Measurements from ENCODE around the gene MYT1. TPM values are rescaled to one million over a fixed set of nuclear protein-coding genes. Genes with fewer than 3 reads are reported as not detected.

MYT1 gene
- total and polyA plus RNA-seq, 2 of the 13 experiments (the other 11 are each of a cell fraction or from before 2014, with no cell fraction given), result 0.58 to 2.5 TPM

GRCh38 chr20:64242003-64242796 lies 77.9 kb downstream of the MYT1 start (continued):
- TF ChIP-seq, protein P1, sequence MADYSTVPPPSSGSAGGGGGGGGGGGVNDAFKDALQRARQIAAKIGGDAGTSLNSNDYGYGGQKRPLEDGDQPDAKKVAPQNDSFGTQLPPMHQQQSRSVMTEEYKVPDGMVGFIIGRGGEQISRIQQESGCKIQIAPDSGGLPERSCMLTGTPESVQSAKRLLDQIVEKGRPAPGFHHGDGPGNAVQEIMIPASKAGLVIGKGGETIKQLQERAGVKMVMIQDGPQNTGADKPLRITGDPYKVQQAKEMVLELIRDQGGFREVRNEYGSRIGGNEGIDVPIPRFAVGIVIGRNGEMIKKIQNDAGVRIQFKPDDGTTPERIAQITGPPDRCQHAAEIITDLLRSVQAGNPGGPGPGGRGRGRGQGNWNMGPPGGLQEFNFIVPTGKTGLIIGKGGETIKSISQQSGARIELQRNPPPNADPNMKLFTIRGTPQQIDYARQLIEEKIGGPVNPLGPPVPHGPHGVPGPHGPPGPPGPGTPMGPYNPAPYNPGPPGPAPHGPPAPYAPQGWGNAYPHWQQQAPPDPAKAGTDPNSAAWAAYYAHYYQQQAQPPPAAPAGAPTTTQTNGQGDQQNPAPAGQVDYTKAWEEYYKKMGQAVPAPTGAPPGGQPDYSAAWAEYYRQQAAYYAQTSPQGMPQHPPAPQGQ (CRISPR knock-in tag; IDR thresholded peaks at IDR 0.05; ENCODE audit: borderline replicate concordance), result no peak
- peak; percentile 26; the same call in 1 of the 2 replicates for TF ChIP-seq ZNF572 (CRISPR knock-in tag; IDR thresholded peaks at IDR 0.05)
- TF ChIP-seq RBM22 (optimal IDR thresholded peaks at IDR 0.05; ENCODE audit: low read length), result no peak
- no peak for TF ChIP-seq TFE3 (CRISPR knock-in tag; IDR thresholded peaks at IDR 0.05)
- no peak; the same call in 1 of the 2 replicates for TF ChIP-seq ZSCAN20 (CRISPR knock-in tag; IDR thresholded peaks at IDR 0.05; ENCODE audit: borderline replicate concordance)
- TF ChIP-seq HDAC6 (IDR thresholded peaks at IDR 0.05; ENCODE audit: low read depth, low read length), result no peak
- TF ChIP-seq, protein P2, sequence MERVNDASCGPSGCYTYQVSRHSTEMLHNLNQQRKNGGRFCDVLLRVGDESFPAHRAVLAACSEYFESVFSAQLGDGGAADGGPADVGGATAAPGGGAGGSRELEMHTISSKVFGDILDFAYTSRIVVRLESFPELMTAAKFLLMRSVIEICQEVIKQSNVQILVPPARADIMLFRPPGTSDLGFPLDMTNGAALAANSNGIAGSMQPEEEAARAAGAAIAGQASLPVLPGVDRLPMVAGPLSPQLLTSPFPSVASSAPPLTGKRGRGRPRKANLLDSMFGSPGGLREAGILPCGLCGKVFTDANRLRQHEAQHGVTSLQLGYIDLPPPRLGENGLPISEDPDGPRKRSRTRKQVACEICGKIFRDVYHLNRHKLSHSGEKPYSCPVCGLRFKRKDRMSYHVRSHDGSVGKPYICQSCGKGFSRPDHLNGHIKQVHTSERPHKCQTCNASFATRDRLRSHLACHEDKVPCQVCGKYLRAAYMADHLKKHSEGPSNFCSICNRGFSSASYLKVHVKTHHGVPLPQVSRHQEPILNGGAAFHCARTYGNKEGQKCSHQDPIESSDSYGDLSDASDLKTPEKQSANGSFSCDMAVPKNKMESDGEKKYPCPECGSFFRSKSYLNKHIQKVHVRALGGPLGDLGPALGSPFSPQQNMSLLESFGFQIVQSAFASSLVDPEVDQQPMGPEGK (CRISPR knock-in tag; IDR thresholded peaks at IDR 0.05), result no peak
- TF ChIP-seq RBM39 (IDR thresholded peaks at IDR 0.05; ENCODE audit: low read depth, low read length, poor library complexity, severe bottlenecking), result no peak
- TF ChIP-seq JDP2 (CRISPR knock-in tag; IDR thresholded peaks at IDR 0.05; ENCODE audit: borderline replicate concordance), result no peak
- no peak for TF ChIP-seq ZNF274 (CRISPR knock-in tag; IDR thresholded peaks at IDR 0.05)
- TF ChIP-seq BRD4 (CRISPR knock-in tag; IDR thresholded peaks at IDR 0.05), result no peak
- TF ChIP-seq, protein P3, sequence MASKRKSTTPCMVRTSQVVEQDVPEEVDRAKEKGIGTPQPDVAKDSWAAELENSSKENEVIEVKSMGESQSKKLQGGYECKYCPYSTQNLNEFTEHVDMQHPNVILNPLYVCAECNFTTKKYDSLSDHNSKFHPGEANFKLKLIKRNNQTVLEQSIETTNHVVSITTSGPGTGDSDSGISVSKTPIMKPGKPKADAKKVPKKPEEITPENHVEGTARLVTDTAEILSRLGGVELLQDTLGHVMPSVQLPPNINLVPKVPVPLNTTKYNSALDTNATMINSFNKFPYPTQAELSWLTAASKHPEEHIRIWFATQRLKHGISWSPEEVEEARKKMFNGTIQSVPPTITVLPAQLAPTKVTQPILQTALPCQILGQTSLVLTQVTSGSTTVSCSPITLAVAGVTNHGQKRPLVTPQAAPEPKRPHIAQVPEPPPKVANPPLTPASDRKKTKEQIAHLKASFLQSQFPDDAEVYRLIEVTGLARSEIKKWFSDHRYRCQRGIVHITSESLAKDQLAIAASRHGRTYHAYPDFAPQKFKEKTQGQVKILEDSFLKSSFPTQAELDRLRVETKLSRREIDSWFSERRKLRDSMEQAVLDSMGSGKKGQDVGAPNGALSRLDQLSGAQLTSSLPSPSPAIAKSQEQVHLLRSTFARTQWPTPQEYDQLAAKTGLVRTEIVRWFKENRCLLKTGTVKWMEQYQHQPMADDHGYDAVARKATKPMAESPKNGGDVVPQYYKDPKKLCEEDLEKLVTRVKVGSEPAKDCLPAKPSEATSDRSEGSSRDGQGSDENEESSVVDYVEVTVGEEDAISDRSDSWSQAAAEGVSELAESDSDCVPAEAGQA (IDR thresholded peaks at IDR 0.05; ENCODE audit: low read depth), result no peak
- TF ChIP-seq, protein P3 (CRISPR knock-in tag; IDR thresholded peaks at IDR 0.05; ENCODE audit: borderline replicate concordance), result no peak
- TF ChIP-seq RXRB (CRISPR knock-in tag; IDR thresholded peaks at IDR 0.05; ENCODE audit: borderline replicate concordance), result no peak
- TF ChIP-seq SMC3 (IDR thresholded peaks at IDR 0.05; ENCODE audit: low read length), result no peak
- no peak for TF ChIP-seq XBP1 (CRISPR knock-in tag; IDR thresholded peaks at IDR 0.05)
- no peak for TF ChIP-seq ZSCAN12 (CRISPR knock-in tag; IDR thresholded peaks at IDR 0.05)
- no peak for TF ChIP-seq HOXA5 (CRISPR knock-in tag; IDR thresholded peaks at IDR 0.05)

Data from HepG2 (cell line).